A549 (cell line): ENCODE measurements around the gene PLA2G4A. TPM values are rescaled to one million over a fixed set of nuclear protein-coding genes. Genes with fewer than 3 reads are reported as not detected.

Experiments used
- ATAC-seq, 2 experiments: fragments of 200-7000 bp in 1 of 2; fragments of >200 bp in 1 of 2; cut with Nextera tagmentation in 1 of 2; cut with Tn5 transposase in 1 of 2; 3 replicates each; pipeline versions ENCODE4 v1.8.0 to v1.9.1; 2018 to 2020; ENCODE audit warnings: mild to moderate bottlenecking in 1 of 2, moderate library complexity in 1 of 2
- CTCF ChIA-PET: fragments of 300-600 bp; sonication (Branson Sonifier 250); formaldehyde crosslinking; extraction: SDS; loops from one replicate; lab custom pipeline; 2021; ENCODE audit warnings: antibody characterized with exemption, inconsistent platforms; lab: Yijun Ruan, JAX
- POLR2A ChIA-PET: fragments of 350-600 bp; formaldehyde crosslinking; extraction: SDS; loops from one replicate; lab custom pipeline; 2021; ENCODE audit warnings: antibody characterized with exemption, inconsistent platforms; lab: Yijun Ruan, JAX
- DNase-seq, 2 experiments: peaks; one replicate each; pipeline versions ENCODE4 v3.0.0 to v3.0.0-alpha.2; 2011 to 2016; ENCODE audit warnings: low read depth in 1 of 2, low spot score in 1 of 2
- FAIRE-seq: peaks from 2 replicates; lab custom pipeline; 2011; peaks lifted over from hg19 to GRCh38; lab: Jason Lieb, UNC
- H3K27ac ChIP-seq, 2 experiments: fragments of >200 bp; sonication (Bioruptor Twin); formaldehyde crosslinking; 3 replicates each; pipeline ENCODE4 v1.5.1; 2016 to 2017
- H3K4me1 ChIP-seq: fragments of >200 bp; sonication (Bioruptor Twin); formaldehyde crosslinking; 3 replicates; pipeline ENCODE4 v1.6.1; 2016
- H3K4me2 ChIP-seq: fragments of >200 bp; sonication (Bioruptor Twin); formaldehyde crosslinking; 3 replicates; pipeline ENCODE4 v1.6.1; 2016
- H3K4me3 ChIP-seq: fragments of >200 bp; sonication (Bioruptor Twin); formaldehyde crosslinking; 3 replicates; pipeline ENCODE4 v1.5.1; 2016
- H3K9me3 ChIP-seq: fragments of >200 bp; sonication (Bioruptor Twin); formaldehyde crosslinking; 3 replicates; pipeline ENCODE4 v1.6.1; 2016
- CEBPB ChIP-seq, 2 experiments: fragments of >200 bp in 1 of 2; sonication (Bioruptor Twin) in 1 of 2; formaldehyde crosslinking in 1 of 2; IDR thresholded peaks; 2 replicates each; pipeline ENCODE4 v1.6.1; 2012 to 2016
- CHD4 ChIP-seq: fragments of 200-600 bp; sonication (generic); IDR thresholded peaks from 2 replicates; pipeline ENCODE4 v1.6.1; 2016; ENCODE audit warnings: antibody characterized with exemption, mild to moderate bottlenecking, borderline replicate concordance
- FOSL2 ChIP-seq, 2 experiments: fragments of 450-650 bp in 1 of 2; fragments of >200 bp in 1 of 2; sonication (Bioruptor Twin) in 1 of 2; formaldehyde crosslinking; IDR thresholded peaks; 2 replicates each; pipeline versions ENCODE4 v1.5.0 to v1.6.1; 2016 to 2020; ENCODE audit warnings: mild to moderate bottlenecking in 1 of 2, moderate library complexity in 1 of 2
- FOXS1 ChIP-seq: fragments of 250-450 bp; sonication (Bioruptor Pico); IDR thresholded peaks from 2 replicates; pipeline ENCODE4 v1.5.0; 2020; ENCODE audit warnings: mild to moderate bottlenecking, moderate library complexity
- JUN ChIP-seq, 2 experiments: fragments of >200 bp; sonication (Bioruptor Twin); formaldehyde crosslinking; IDR thresholded peaks; 2 replicates in 1 of 2; 3 replicates in 1 of 2; pipeline ENCODE4 v1.6.1; 2016 to 2017
- MAFK ChIP-seq: fragments of 450-650 bp; IDR thresholded peaks from 2 replicates; pipeline ENCODE4 v1.6.1; 2014; ENCODE audit not compliant: partially characterized antibody
- NFE2L2 ChIP-seq: fragments of 150-350 bp; conservative IDR thresholded peaks from 2 replicates; pipeline ENCODE4 v1.6.1; 2014; ENCODE audit warnings: low read length
- NR3C1 ChIP-seq: fragments of >200 bp; sonication (Bioruptor Twin); formaldehyde crosslinking; IDR thresholded peaks from 3 replicates; pipeline ENCODE4 v1.6.1; 2017
- PHF8 ChIP-seq: fragments of 200-600 bp; sonication (generic); IDR thresholded peaks from 2 replicates; pipeline ENCODE4 v1.6.1; 2016; ENCODE audit warnings: low read depth, mild to moderate bottlenecking, antibody characterized with exemption, moderate library complexity, borderline replicate concordance
- RAD21 ChIP-seq, 2 experiments: fragments of >200 bp in 1 of 2; sonication (Bioruptor Twin) in 1 of 2; formaldehyde crosslinking in 1 of 2; IDR thresholded peaks in 1 of 2; conservative IDR thresholded peaks in 1 of 2; 2 replicates in 1 of 2; 3 replicates in 1 of 2; pipeline ENCODE4 v1.6.1; 2012 to 2018; ENCODE audit warnings: inconsistent platforms in 1 of 2
- RARB ChIP-seq: fragments of 250-450 bp; sonication (Bioruptor Pico); IDR thresholded peaks from 2 replicates; pipeline ENCODE4 v1.8.0; 2021; ENCODE audit warnings: mild to moderate bottlenecking, moderate library complexity
- RCOR1 ChIP-seq: fragments of 150-350 bp; IDR thresholded peaks from 2 replicates; pipeline ENCODE4 v1.6.1; 2014; ENCODE audit warnings: antibody characterized with exemption, low read length, low read depth
- RFX5 ChIP-seq: fragments of 450-650 bp; IDR thresholded peaks from 2 replicates; pipeline ENCODE4 v1.7.1; 2014; ENCODE audit warnings: antibody characterized with exemption, mild to moderate bottlenecking, moderate library complexity
- RNF2 ChIP-seq: fragments of 200-600 bp; sonication (generic); IDR thresholded peaks from 2 replicates; pipeline ENCODE4 v1.6.1; 2016; ENCODE audit warnings: low read depth, mild to moderate bottlenecking, antibody characterized with exemption, moderate library complexity, borderline replicate concordance
- SMC3 ChIP-seq: fragments of >200 bp; sonication (Bioruptor Twin); formaldehyde crosslinking; IDR thresholded peaks from 3 replicates; pipeline ENCODE4 v1.6.1; 2018; ENCODE audit warnings: inconsistent platforms
- SREBF2 ChIP-seq: fragments of 450-650 bp; IDR thresholded peaks from 2 replicates; pipeline ENCODE4 v1.6.1; 2014; ENCODE audit warnings: mild to moderate bottlenecking, moderate library complexity
- TFCP2L1 ChIP-seq: fragments of 250-450 bp; sonication (Bioruptor Pico); IDR thresholded peaks from 2 replicates; pipeline ENCODE4 v1.5.0; 2021; ENCODE audit warnings: mild to moderate bottlenecking
- ZC3H11A ChIP-seq: fragments of 450-650 bp; IDR thresholded peaks from 2 replicates; pipeline ENCODE4 v1.6.1; 2014; ENCODE audit warnings: antibody characterized with exemption, mild to moderate bottlenecking
- WGBS: methylation state at CpG from one replicate; pipeline ENCODE4 v1.1.6; 2017; ENCODE audit errors: missing lambda C conversion rate; 5-methylcytosine and 5-hydroxymethylcytosine counted together
- polyA plus RNA-seq, 4 experiments: library from polyadenylated mRNA; depleted of rRNA in 3 of 4; stranded (reverse); fragments of >200 nt; fragmentation: RNase III in 1 of 4; extraction: RNeasy Plus Mini Kit Qiagen cat#74134 plus additional on column Dnase treatment in 1 of 4; gene quantifications; 2 replicates in 3 of 4; 3 replicates in 1 of 4; pipeline ENCODE4 v1.2.3, GENCODE V29; 2011 to 2017
- TF ChIP-seq, protein P1 (sequence below): fragments of >200 bp; sonication (Bioruptor Twin); formaldehyde crosslinking; IDR thresholded peaks from 3 replicates; pipeline ENCODE4 v1.5.1; 2016
- TF ChIP-seq, protein P2 (sequence below): fragments of 250-450 bp; sonication (Bioruptor Pico); IDR thresholded peaks from 2 replicates; pipeline ENCODE4 v1.5.0; 2020; ENCODE audit warnings: low read depth, mild to moderate bottlenecking, moderate library complexity
- TF ChIP-seq, protein P3 (sequence below): fragments of 250-450 bp; sonication (Bioruptor Pico); IDR thresholded peaks from 2 replicates; pipeline ENCODE4 v1.5.0; 2021; ENCODE audit warnings: mild to moderate bottlenecking, moderate library complexity, borderline replicate concordance
- TF ChIP-seq, protein P4 (sequence below): fragments of 450-650 bp; IDR thresholded peaks from 2 replicates; pipeline ENCODE4 v1.6.1; 2014; ENCODE audit warnings: antibody characterized with exemption
- TF ChIP-seq, protein P5 (sequence below): IDR thresholded peaks from 2 replicates; pipeline ENCODE4 v1.6.1; 2012

Gene PLA2G4A
- polyA plus RNA-seq, 2 of the 4 experiments (the other 2 are of a cell fraction), result 26.3 to 80.4 TPM

DNA sequence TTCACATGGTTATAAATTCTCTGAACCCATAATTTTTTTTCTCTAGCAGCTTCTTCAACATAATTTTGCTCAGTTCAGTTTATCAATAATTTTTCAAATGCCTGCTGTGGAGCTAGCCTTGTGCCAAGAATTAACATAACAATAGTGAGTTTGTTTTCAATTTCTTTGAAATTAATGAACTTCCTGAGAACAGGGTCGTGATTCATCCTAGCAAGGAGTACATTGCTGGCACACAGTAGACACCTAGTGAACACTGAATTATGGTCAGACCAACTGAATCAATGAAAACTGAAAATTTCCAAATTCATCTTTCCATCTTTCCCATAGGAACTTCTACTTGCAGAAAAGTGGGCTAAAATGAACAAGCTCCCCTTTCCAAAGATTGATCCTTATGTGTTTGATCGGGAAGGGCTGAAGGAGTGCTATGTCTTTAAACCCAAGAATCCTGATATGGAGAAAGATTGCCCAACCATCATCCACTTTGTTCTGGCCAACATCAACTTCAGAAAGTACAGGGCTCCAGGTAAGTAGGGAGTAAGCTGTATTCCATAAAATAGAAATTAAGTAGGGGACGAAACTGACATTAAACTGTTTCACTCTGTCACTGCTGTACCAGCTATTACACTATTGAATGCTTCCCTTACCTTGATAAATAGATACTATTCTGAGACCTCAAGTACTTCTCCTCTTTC, 148.7 kb downstream of the PLA2G4A start:
- H3K9me3 ChIP-seq, result no peaks in the 10 kb centered on the region
- H3K27ac ChIP-seq, result no peak overlapping the region
- 82% methylated on average over 3 of the region's 3 CpGs for WGBS
- H3K4me1 ChIP-seq, result peaks cover 11% of the 10 kb centered on the region
- TF ChIP-seq NR3C1 (no peak), ZC3H11A (no peak), CHD4 (no peak), FOXS1 (CRISPR knock-in tag) (no peak), TFCP2L1 (CRISPR knock-in tag) (no peak), RCOR1 (no peak), SREBF2 (no peak), FOSL2 (IDR thresholded peaks at IDR 0.05) (no peak), FOSL2 (CRISPR knock-in tag; IDR thresholded peaks at IDR 0.05) (no peak), RARB (CRISPR knock-in tag) (no peak), RNF2 (no peak)
- TF ChIP-seq, protein P1, sequence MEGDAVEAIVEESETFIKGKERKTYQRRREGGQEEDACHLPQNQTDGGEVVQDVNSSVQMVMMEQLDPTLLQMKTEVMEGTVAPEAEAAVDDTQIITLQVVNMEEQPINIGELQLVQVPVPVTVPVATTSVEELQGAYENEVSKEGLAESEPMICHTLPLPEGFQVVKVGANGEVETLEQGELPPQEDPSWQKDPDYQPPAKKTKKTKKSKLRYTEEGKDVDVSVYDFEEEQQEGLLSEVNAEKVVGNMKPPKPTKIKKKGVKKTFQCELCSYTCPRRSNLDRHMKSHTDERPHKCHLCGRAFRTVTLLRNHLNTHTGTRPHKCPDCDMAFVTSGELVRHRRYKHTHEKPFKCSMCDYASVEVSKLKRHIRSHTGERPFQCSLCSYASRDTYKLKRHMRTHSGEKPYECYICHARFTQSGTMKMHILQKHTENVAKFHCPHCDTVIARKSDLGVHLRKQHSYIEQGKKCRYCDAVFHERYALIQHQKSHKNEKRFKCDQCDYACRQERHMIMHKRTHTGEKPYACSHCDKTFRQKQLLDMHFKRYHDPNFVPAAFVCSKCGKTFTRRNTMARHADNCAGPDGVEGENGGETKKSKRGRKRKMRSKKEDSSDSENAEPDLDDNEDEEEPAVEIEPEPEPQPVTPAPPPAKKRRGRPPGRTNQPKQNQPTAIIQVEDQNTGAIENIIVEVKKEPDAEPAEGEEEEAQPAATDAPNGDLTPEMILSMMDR, result no peak
- TF ChIP-seq, protein P2, sequence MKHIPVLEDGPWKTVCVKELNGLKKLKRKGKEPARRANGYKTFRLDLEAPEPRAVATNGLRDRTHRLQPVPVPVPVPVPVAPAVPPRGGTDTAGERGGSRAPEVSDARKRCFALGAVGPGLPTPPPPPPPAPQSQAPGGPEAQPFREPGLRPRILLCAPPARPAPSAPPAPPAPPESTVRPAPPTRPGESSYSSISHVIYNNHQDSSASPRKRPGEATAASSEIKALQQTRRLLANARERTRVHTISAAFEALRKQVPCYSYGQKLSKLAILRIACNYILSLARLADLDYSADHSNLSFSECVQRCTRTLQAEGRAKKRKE (CRISPR knock-in tag), result no peak
- ChIA-PET CTCF (interaction anchor here (0.6 to 4.1 kb wide), 5 partner anchors 9 to 602 kb away, joined by 3 to 19 read pairs (median 3); partner anchors contain the start of genes ODR4 and TPR), POLR2A (no interaction called here)
- H3K4me3 ChIP-seq, result no peak overlapping the region
- H3K4me2 ChIP-seq, result no peak overlapping the region
- DNase-seq (no peak), ATAC-seq (no peak), FAIRE-seq (no peak)

DNA sequence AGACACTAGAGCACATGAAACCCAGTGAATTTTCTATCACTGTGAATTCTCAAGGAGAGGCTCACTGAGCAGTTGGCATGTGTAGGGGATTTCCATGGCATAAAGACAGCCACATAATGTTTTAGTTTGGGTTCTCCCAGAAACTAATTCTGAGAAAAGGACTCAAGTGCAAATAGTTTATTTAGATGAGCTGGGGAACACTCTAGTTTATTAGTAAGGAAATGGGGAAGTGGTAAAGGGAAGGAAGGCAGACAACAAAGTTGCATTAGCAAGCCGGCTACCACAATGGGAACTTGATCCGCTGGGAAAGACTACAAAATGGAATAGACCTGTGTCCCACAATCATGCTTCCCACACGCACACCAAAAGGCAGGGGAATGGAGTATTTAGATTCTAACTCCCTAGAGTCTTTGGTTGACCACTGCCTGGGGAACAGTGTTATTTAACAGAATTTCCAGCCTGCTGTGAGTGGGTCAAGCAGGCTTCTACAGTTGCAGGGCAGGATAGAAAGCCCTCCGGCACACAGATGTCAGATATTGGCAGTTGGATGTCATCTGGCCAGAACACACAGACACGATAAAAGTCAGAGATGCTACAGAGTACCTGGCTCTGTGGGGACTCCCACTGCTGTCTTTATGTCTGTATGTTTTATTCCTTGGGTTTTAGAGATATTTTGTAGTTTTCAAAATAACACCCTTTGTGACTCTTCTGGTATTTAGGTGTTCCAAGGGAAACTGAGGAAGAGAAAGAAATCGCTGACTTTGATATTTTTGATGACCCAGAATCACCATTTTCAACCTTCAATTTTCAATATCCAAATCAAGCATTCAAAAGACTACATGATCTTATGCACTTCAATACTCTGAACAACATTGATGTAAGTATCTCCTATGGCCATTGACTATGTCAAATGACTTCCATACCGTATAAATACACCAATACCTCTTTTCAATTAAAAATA, 150.1 kb downstream of the PLA2G4A start:
- Histone ChIP-seq H3K4me2 (no peak overlapping the region), H3K4me1 (peaks cover 11% of the 10 kb centered on the region), H3K4me3 (no peak overlapping the region), H3K9me3 (no peaks in the 10 kb centered on the region), H3K27ac (no peak overlapping the region)
- no peak for TF ChIP-seq CEBPB (IDR thresholded peaks at IDR 0.05)
- TF ChIP-seq MAFK, result peak; percentile 90
- no peak for TF ChIP-seq SMC3
- TF ChIP-seq PHF8, result no peak
- no peak for TF ChIP-seq RAD21 (conservative IDR thresholded peaks at IDR 0.05 in 1 of 2, IDR thresholded peaks at IDR 0.05 in 1 of 2)
- no peak for DNase-seq
- no peak for ATAC-seq
- FAIRE-seq, result peak; percentile 67
- POLR2A ChIA-PET, result no interaction called here
- 73% methylated on average over 6 of the region's 7 CpGs for WGBS
- CTCF ChIA-PET, result no interaction called here

DNA sequence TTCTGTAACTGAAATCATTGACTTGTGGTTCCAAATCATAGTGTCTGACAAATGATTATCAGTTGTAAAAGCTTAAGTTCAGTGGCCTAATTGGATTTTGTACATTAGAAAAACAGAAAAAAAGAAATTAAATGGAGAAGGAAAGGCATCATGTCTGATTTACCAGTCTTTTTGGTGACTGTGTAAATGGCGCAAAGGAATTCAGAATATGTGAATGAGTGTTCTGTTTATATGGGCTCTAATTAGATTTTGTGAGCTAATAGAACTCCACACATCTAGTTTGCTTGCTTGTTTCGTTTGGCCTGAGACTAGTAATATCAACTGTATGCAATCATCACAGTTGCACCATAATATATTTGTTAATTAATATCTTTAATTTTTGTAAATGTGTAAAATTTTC, 151.7 kb downstream of the PLA2G4A start:
- no peak overlapping the region for H3K27ac ChIP-seq
- no peak overlapping the region for H3K4me2 ChIP-seq
- WGBS, result 83% methylated on average over 2 of the region's 2 CpGs
- DNase-seq (no peak), FAIRE-seq (no peak), ATAC-seq (no peak)
- CTCF ChIA-PET, result no interaction called here
- POLR2A ChIA-PET, result no interaction called here
- no peaks in the 10 kb centered on the region for H3K9me3 ChIP-seq
- H3K4me3 ChIP-seq, result no peak overlapping the region
- peaks cover 3% of the 10 kb centered on the region; the same call in 2 of the 3 replicates for H3K4me1 ChIP-seq
- TF ChIP-seq, protein P2 (CRISPR knock-in tag), result no peak
- TF ChIP-seq PHF8, result no peak
- no peak for TF ChIP-seq RFX5
- TF ChIP-seq, protein P3, sequence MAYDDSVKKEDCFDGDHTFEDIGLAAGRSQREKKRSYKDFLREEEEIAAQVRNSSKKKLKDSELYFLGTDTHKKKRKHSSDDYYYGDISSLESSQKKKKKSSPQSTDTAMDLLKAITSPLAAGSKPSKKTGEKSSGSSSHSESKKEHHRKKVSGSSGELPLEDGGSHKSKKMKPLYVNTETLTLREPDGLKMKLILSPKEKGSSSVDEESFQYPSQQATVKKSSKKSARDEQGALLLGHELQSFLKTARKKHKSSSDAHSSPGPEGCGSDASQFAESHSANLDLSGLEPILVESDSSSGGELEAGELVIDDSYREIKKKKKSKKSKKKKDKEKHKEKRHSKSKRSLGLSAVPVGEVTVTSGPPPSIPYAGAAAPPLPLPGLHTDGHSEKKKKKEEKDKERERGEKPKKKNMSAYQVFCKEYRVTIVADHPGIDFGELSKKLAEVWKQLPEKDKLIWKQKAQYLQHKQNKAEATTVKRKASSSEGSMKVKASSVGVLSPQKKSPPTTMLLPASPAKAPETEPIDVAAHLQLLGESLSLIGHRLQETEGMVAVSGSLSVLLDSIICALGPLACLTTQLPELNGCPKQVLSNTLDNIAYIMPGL, result no peak
- TF ChIP-seq, protein P4, sequence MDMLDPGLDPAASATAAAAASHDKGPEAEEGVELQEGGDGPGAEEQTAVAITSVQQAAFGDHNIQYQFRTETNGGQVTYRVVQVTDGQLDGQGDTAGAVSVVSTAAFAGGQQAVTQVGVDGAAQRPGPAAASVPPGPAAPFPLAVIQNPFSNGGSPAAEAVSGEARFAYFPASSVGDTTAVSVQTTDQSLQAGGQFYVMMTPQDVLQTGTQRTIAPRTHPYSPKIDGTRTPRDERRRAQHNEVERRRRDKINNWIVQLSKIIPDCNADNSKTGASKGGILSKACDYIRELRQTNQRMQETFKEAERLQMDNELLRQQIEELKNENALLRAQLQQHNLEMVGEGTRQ, result no peak
- TF ChIP-seq JUN (IDR thresholded peaks at IDR 0.05), result no peak
- TF ChIP-seq NFE2L2, result no peak
- TF ChIP-seq, protein P5, sequence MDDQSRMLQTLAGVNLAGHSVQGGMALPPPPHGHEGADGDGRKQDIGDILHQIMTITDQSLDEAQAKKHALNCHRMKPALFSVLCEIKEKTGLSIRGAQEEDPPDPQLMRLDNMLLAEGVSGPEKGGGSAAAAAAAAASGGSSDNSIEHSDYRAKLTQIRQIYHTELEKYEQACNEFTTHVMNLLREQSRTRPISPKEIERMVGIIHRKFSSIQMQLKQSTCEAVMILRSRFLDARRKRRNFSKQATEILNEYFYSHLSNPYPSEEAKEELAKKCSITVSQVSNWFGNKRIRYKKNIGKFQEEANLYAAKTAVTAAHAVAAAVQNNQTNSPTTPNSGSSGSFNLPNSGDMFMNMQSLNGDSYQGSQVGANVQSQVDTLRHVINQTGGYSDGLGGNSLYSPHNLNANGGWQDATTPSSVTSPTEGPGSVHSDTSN, result no peak
